ENCODE results near the gene TM6SF1. TPM values are rescaled to one million over a fixed set of nuclear protein-coding genes. Genes with fewer than 3 reads are reported as not detected.

The TM6SF1 gene
- total and polyA plus RNA-seq, 2 of the 8 experiments (the other 6 are each of a cell fraction or from before 2014, with no cell fraction given) = 0.74 to 1.0 TPM

DNA sequence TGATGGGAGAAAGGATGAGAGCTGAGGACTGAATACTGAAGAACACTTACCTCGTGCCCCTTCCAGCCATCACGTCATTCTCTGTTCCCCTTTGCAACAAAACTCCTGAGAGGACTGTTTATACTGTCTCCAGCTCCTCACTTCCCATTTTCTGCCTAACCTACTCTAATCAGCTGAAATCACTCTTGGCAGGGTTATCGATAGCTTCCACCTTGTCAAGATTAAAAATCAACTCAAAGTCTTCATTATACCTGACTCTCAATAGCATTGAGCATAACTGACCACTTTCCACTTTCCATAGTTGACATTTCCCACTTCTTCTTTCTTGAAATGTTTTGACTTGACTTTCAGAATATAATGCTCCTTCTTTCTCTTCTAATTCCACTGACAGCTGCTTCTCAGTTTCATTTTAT, 44.7 kb upstream of the TM6SF1 start:
- DNase-seq (ENCODE audit: low read depth in 1 of 2, low spot score in 2 of 2) (no peak), FAIRE-seq (no peak)
- H3K23ac ChIP-seq (ENCODE audit: insufficient read length) = no peak overlapping the region
- no peak overlapping the region for H2AK5ac ChIP-seq (ENCODE audit: low read depth, low read length)
- H3K18ac ChIP-seq (ENCODE audit: extremely low read depth, low read length) = no peak overlapping the region
- H3K36me3 ChIP-seq (ENCODE audit: control insufficient read depth in 2 of 4, insufficient read depth in 4 of 4, low read length in 3 of 4) = peaks cover 0 to 7% (median 0%) of the 10 kb centered on the region in 4 experiments; a peak in 3 of 8 replicates
- no peak overlapping the region for H3K27ac ChIP-seq (ENCODE audit: low read depth, low read length)
- H3K4ac ChIP-seq (replicated peaks; ENCODE audit: insufficient read length, low read depth, low read length) = no peak overlapping the region
- H2BK120ac ChIP-seq (replicated peaks; ENCODE audit: low read depth, low read length) = no peak overlapping the region
- ChIA-PET POLR2A (ENCODE audit: partially characterized antibody) (interaction anchor here (1.1 kb wide), 1 partner anchor 9 kb away, joined by 3 read pairs; no protein-coding TSS in a partner anchor), CTCF (ENCODE audit: partially characterized antibody) (interaction anchor here (0.5 to 2.4 kb wide), 4 partner anchors 43 to 1921 kb away, joined by 3 to 10 read pairs (median 4); partner anchors contain the start of gene C15orf40)
- no peak overlapping the region for H4K8ac ChIP-seq (ENCODE audit: extremely low read depth, insufficient read depth, low read length)
- WGBS, 2 experiments (ENCODE audit: extremely low coverage in 1 of 2, insufficient coverage in 1 of 2, insufficient read length in 1 of 2, insufficient replicate concordance in 2 of 2, low coverage in 1 of 2, low lambda C conversion rate in 2 of 2, missing lambda C conversion rate in 1 of 2) = 94% methylated on average over 3 of the region's 3 CpGs; no CpG with 5 or more reads in 1 of the 2 experiments
- no peak overlapping the region; a peak in 1 of 4 replicates for H3K4me2 ChIP-seq (ENCODE audit: insufficient read depth in 1 of 2, low read depth in 2 of 2, low read length in 2 of 2)
- no peak overlapping the region for H2AFZ ChIP-seq (ENCODE audit: low read length)
- H3K4me1 ChIP-seq (replicated peaks in 1 of 4; ENCODE audit: control insufficient read depth in 3 of 4, insufficient read depth in 4 of 4, low read length in 3 of 4) = peaks cover 3 to 24% (median 11%) of the 10 kb centered on the region in 4 experiments; a peak in 6 of 7 replicates
- 0 out of 2 replicates have a peak, but pooled peaks cover 3% of the 10 kb centered on the region for H3K79me1 ChIP-seq (ENCODE audit: low read depth, low read length)
- H3K23me2 ChIP-seq (ENCODE audit: low read depth, low read length) = no peaks in the 10 kb centered on the region; the same call in 1 of the 2 replicates
- H4K91ac ChIP-seq (replicated peaks; ENCODE audit: insufficient read length, low read length) = no peak overlapping the region
- H3K4me3 ChIP-seq (ENCODE audit: extremely low read depth in 1 of 4, insufficient read depth in 2 of 4, low read depth in 3 of 4, low read length in 4 of 4) = no peak overlapping the region
- no peak overlapping the region for H3K14ac ChIP-seq (ENCODE audit: insufficient read length)
- H3K56ac ChIP-seq (replicated peaks; ENCODE audit: insufficient read length, low read depth, low read length) = no peak overlapping the region
- no peak overlapping the region for H3K9ac ChIP-seq (replicated peaks in 1 of 4; ENCODE audit: extremely low read depth in 1 of 4, low read depth in 3 of 4, low read length in 3 of 4)
- no peak overlapping the region for H4K5ac ChIP-seq (ENCODE audit: insufficient read length, low read depth, low read length)
- peaks cover 11 to 12% of the 10 kb centered on the region in 2 experiments for H4K20me1 ChIP-seq (replicated peaks in 1 of 2; ENCODE audit: control insufficient read depth in 1 of 2, insufficient read depth in 2 of 2, low read length in 2 of 2)
- H3K27me3 ChIP-seq (replicated peaks in 1 of 4; ENCODE audit: control insufficient read depth in 3 of 4, extremely low read depth in 1 of 4, insufficient read depth in 3 of 4, low read length in 3 of 4) = no peaks in the 10 kb centered on the region
- no peak overlapping the region for H2BK12ac ChIP-seq (ENCODE audit: low read depth, low read length)
- H3K9me3 ChIP-seq (ENCODE audit: insufficient read depth in 2 of 2, low read depth in 1 of 2, low read length in 1 of 2) = no peaks in the 10 kb centered on the region
- H2BK15ac ChIP-seq (ENCODE audit: low read length) = no peak overlapping the region
- H2BK20ac ChIP-seq (ENCODE audit: low read length) = no peak overlapping the region
- H2BK5ac ChIP-seq (ENCODE audit: low read depth, low read length) = no peak overlapping the region
- peaks cover 21 to 86% of the 10 kb centered on the region in 2 experiments for H3K79me2 ChIP-seq (ENCODE audit: control insufficient read depth in 1 of 2, insufficient read depth in 2 of 2, low read length in 2 of 2)
- TF ChIP-seq YY1 (IDR thresholded peaks at IDR 0.05; ENCODE audit: low read depth, low read length) = no peak
- no peak for TF ChIP-seq POLR2AphosphoS5 (IDR thresholded peaks at IDR 0.05; ENCODE audit: low read depth, low read length)
- no peak for TF ChIP-seq KDM1A (IDR thresholded peaks at IDR 0.05; ENCODE audit: borderline replicate concordance, low read length)
- TF ChIP-seq BCL11A (IDR thresholded peaks at IDR 0.05; ENCODE audit: low read depth in 2 of 2, low read length in 2 of 2) = no peak
- TF ChIP-seq, protein P1, sequence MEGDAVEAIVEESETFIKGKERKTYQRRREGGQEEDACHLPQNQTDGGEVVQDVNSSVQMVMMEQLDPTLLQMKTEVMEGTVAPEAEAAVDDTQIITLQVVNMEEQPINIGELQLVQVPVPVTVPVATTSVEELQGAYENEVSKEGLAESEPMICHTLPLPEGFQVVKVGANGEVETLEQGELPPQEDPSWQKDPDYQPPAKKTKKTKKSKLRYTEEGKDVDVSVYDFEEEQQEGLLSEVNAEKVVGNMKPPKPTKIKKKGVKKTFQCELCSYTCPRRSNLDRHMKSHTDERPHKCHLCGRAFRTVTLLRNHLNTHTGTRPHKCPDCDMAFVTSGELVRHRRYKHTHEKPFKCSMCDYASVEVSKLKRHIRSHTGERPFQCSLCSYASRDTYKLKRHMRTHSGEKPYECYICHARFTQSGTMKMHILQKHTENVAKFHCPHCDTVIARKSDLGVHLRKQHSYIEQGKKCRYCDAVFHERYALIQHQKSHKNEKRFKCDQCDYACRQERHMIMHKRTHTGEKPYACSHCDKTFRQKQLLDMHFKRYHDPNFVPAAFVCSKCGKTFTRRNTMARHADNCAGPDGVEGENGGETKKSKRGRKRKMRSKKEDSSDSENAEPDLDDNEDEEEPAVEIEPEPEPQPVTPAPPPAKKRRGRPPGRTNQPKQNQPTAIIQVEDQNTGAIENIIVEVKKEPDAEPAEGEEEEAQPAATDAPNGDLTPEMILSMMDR (IDR thresholded peaks at IDR 0.05; ENCODE audit: control extremely low read depth in 1 of 3, insufficient read depth in 1 of 3, low read depth in 1 of 3, low read length in 3 of 3) = no peak
- TF ChIP-seq MAFK (IDR thresholded peaks at IDR 0.05; ENCODE audit: low read depth, low read length) = no peak
- TF ChIP-seq GABPA (IDR thresholded peaks at IDR 0.05; ENCODE audit: borderline replicate concordance, insufficient read depth, low read length) = no peak
- TF ChIP-seq TCF12 (IDR thresholded peaks at IDR 0.05; ENCODE audit: low read depth, low read length) = no peak
- no peak for TF ChIP-seq SIRT6 (IDR thresholded peaks at IDR 0.05; ENCODE audit: low read length)
- TF ChIP-seq, protein P2, sequence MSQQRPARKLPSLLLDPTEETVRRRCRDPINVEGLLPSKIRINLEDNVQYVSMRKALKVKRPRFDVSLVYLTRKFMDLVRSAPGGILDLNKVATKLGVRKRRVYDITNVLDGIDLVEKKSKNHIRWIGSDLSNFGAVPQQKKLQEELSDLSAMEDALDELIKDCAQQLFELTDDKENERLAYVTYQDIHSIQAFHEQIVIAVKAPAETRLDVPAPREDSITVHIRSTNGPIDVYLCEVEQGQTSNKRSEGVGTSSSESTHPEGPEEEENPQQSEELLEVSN (IDR thresholded peaks at IDR 0.05) = no peak
- no peak for TF ChIP-seq RFX5 (IDR thresholded peaks at IDR 0.05; ENCODE audit: borderline replicate concordance, low read depth, low read length)

Data from H1 (cell line).